Heart right ventricle (tissue), 16 donors: ENCODE results near the gene GRIA2. TPM values are rescaled to one million over a fixed set of nuclear protein-coding genes. Genes with fewer than 3 reads are reported as not detected.

Experiments
- ATAC-seq, 8 donors: fragments of 200-7000 bp; cut with Tn5 transposase; one replicate each; pipeline ENCODE4 v1.9.1; 2020; ENCODE audit warnings: mild to moderate bottlenecking in 8 of 8, moderate library complexity in 8 of 8, moderate number of reproducible peaks in 1 of 8
- DNase-seq, 2 donors: peaks; one replicate each; pipeline ENCODE4 v3.0.0-alpha.2; 2020
- H3K27ac ChIP-seq, 10 donors: fragments of 200-600 bp; sonication (generic) in 2 of 10; one replicate each; pipeline versions ENCODE4 v1.5.0 to v1.8.0; 2020 to 2022; ENCODE audit warnings: mild to moderate bottlenecking in 3 of 10
- H3K27me3 ChIP-seq, 7 donors: fragments of 200-600 bp; one replicate each; pipeline ENCODE4 v1.8.0; 2021 to 2022; ENCODE audit warnings: mild to moderate bottlenecking in 2 of 7
- H3K36me3 ChIP-seq, 9 donors: fragments of 200-600 bp; sonication (generic) in 1 of 9; one replicate each; pipeline versions ENCODE4 v1.5.0 to v1.8.0; 2020 to 2022; ENCODE audit warnings: mild to moderate bottlenecking in 2 of 9
- H3K4me1 ChIP-seq, 9 donors: fragments of 200-600 bp; sonication (generic) in 1 of 9; one replicate each; pipeline versions ENCODE4 v1.5.0 to v1.8.0; 2020 to 2022; ENCODE audit warnings: mild to moderate bottlenecking in 4 of 9
- H3K4me3 ChIP-seq, 10 donors: fragments of 200-600 bp; sonication (generic) in 2 of 10; one replicate each; pipeline versions ENCODE4 v1.5.0 to v1.8.0; 2020 to 2022; ENCODE audit warnings: mild to moderate bottlenecking in 7 of 10, moderate library complexity in 2 of 10
- H3K9me3 ChIP-seq, 11 donors: fragments of 200-600 bp in 10 of 11; sonication (generic) in 2 of 11; one replicate each; pipeline versions ENCODE4 v1.5.0 to v1.8.0; 2013 to 2022; ENCODE audit warnings: mild to moderate bottlenecking in 2 of 11, control low read depth in 1 of 11, moderate library complexity in 1 of 11
- CTCF ChIP-seq, 9 donors: fragments of 200-600 bp; sonication (generic) in 2 of 9; IDR thresholded peaks; one replicate each; pipeline versions ENCODE4 v1.5.0 to v1.8.0; 2021 to 2022; ENCODE audit warnings: antibody characterized with exemption in 9 of 9, mild to moderate bottlenecking in 5 of 9, moderate library complexity in 1 of 9
- WGBS, 2 donors: extraction: QIAGEN DNeasy Blood & Tissue Kit; methylation state at CpG; one replicate each; pipeline ENCODE4 v1.1.7; 2013; ENCODE audit warnings: inconsistent platforms in 1 of 2; 5-methylcytosine and 5-hydroxymethylcytosine counted together
- intact Hi-C, 10 donors: fragments of 100-400 bp; cut with DNase I; formaldehyde crosslinking; loops; one replicate each; pipeline versions ENCODE4 v1.11.1 to v1.14.2; 2022
- polyA plus RNA-seq, 2 donors: library from polyadenylated mRNA; stranded (reverse); fragments of 200-250 nt; gene quantifications; one replicate each; pipeline ENCODE4 v1.2.3, GENCODE V29; 2013
- total RNA-seq, 10 donors: library from RNA; stranded (reverse); fragmentation: NEBNext Ultra II Directional in 3 of 10; extraction: Animal tissue kit (Norgen Biotek cat#: 25700) in 3 of 10; gene quantifications; one replicate each; pipeline versions ENCODE4 v1.2.1 to v1.2.4, GENCODE V29; 2021 to 2023
- donor health status: Arrhythmogenic right ventricular cardiomyopathy.
- donor health status: ischemic (EF 13 %, LVEDD 7.1; RV severe dilation, severe dysfunction).
- donor health status: healthy with polysubstance abuse.
- donor health status: DM: no; HTN: yes; CAD: no.
- donor health status: DM: no; HTN: no; CAD: no.
- donor health status: ischemic (EF 25% LVEDD 6.9; RV normal size, moderate dysfunction).
- donor health status: ischemic (EF 25% LVEDD 5.7; RV mildly dilated, moderate dysfunction).
- donor health status: healthy.
- donor health status: DM: yes; HTN: yes; CAD: no.
- donor health status: Ischemic cardiomyopathy.
- donor health status: ischemic (EF 35%, LVEDD 5.7; RV mildly dilated, moderate dysfunction).
- donor health status: nonischemic (EF 11% LVEDD 7.7; RV severe dilation, severe dysfunction).
- donor health status: DM: yes; HTN: yes; CAD: no.
- donor health status: PGD.
- donor health status: ischemic (EF 29% LVEDD 5.4; RV normal size, mild dysfunction).
- donor health status: nonischemic (EF 23%, LVEDD 6.1; RV moderate dilation, normal function).

The GRIA2 gene
- total and polyA plus RNA-seq, 12 donors: 0.20 to 0.51 TPM; not detected in 10

GRCh38 chr4:157219711-157220370, 687 bp upstream of the GRIA2 start:
- ATAC-seq (no peak), DNase-seq (no peak)
- intact Hi-C loops: loop anchor here in 6 of 10 donors (5.0 to 10.0 kb wide), 3 partner anchors 755 to 765 kb away; no protein-coding TSS in a partner anchor
- 15 to 21% methylated on average over 16 of the region's 16 CpGs for WGBS, 2 donors
- no peak overlapping the region for H3K27ac ChIP-seq
- peaks cover 11 to 75% (median 62%) of the 10 kb centered on the region in 7 donors for H3K27me3 ChIP-seq
- peak overlapping the region in 5 of 10 donors; percentile 18 to 34 (median 21) for H3K4me3 ChIP-seq
- H3K9me3 ChIP-seq: peaks cover 0 to 3% (median 0%) of the 10 kb centered on the region in 11 donors
- peaks cover 0 to 15% (median 7%) of the 10 kb centered on the region in 9 donors for H3K4me1 ChIP-seq
- H3K36me3 ChIP-seq: no peaks in the 10 kb centered on the region
- no peak for TF ChIP-seq CTCF (IDR thresholded peaks at IDR 0.05)

- peaks cover 11 to 89% (median 71%) of the 10 kb centered on the region in 7 donors for H3K27me3 ChIP-seq
- TF ChIP-seq CTCF (IDR thresholded peaks at IDR 0.05): no peak
- ATAC-seq: no peak
Observed at GRCh38 chr4:157221426-157221894, 932 bp downstream of the GRIA2 start.

GRCh38 chr4:157221895-157222770, 1.6 kb downstream of the GRIA2 start:
- peaks cover 0 to 15% (median 7%) of the 10 kb centered on the region in 9 donors for H3K4me1 ChIP-seq
- DNase-seq (no peak), ATAC-seq (no peak)
- no peaks in the 10 kb centered on the region for H3K9me3 ChIP-seq
- no peaks in the 10 kb centered on the region for H3K36me3 ChIP-seq
- H3K4me3 ChIP-seq: peak overlapping the region in 8 of 10 donors; percentile 14 to 43 (median 34)
- no peak for TF ChIP-seq CTCF (IDR thresholded peaks at IDR 0.05)
- whole genome bisulfite sequencing, 2 donors: 0 to 2% methylated on average over 59 of the region's 59 CpGs
- peaks cover 11 to 89% (median 73%) of the 10 kb centered on the region in 7 donors for H3K27me3 ChIP-seq
- H3K27ac ChIP-seq: no peak overlapping the region
- intact Hi-C loops: no loop called here

More at GRCh38 chr4:157221426-157221894, 932 bp downstream of the GRIA2 start:
- no peaks in the 10 kb centered on the region for H3K9me3 ChIP-seq
- H3K4me3 ChIP-seq: peak overlapping the region in 1 of 10 donors; percentile 41
- WGBS, 2 donors: 5 to 7% methylated on average over 24 of the region's 24 CpGs
- no peak overlapping the region for H3K27ac ChIP-seq
- peaks cover 0 to 15% (median 7%) of the 10 kb centered on the region in 9 donors for H3K4me1 ChIP-seq
- DNase-seq: no peak
- intact Hi-C loops: no loop called here
- H3K36me3 ChIP-seq: no peaks in the 10 kb centered on the region

- no peaks in the 10 kb centered on the region for H3K36me3 ChIP-seq
- H3K4me1 ChIP-seq: peaks cover 0 to 15% (median 7%) of the 10 kb centered on the region in 9 donors
- 2 to 3% methylated on average over 15 of the region's 15 CpGs for WGBS, 2 donors
- TF ChIP-seq CTCF (IDR thresholded peaks at IDR 0.05): no peak
- no peak overlapping the region for H3K27ac ChIP-seq
- H3K9me3 ChIP-seq: no peaks in the 10 kb centered on the region
- DNase-seq (no peak), ATAC-seq (no peak)
- peak overlapping the region in 8 of 10 donors; percentile 14 to 43 (median 34) for H3K4me3 ChIP-seq
- peaks cover 11 to 83% (median 73%) of the 10 kb centered on the region in 7 donors for H3K27me3 ChIP-seq
- intact Hi-C loops: no loop called here
Observed at GRCh38 chr4:157222771-157223160, 2.2 kb downstream of the GRIA2 start.
